HUES64 (cell line): ENCODE data around the gene ARFRP1.
A peak's percentile ranks its signal among the peaks of the same experiment; 100 is the strongest.

Experiments
- H3K27ac ChIP-seq: 2 replicates; pipeline ENCODE4 v1.7.0; 2013; ENCODE audit warnings: low read depth, low read length, inconsistent platforms
- H3K27me3 ChIP-seq: 2 replicates; pipeline ENCODE4 v1.6.1; 2013; ENCODE audit warnings: mild to moderate bottlenecking, low read length; ENCODE audit not compliant: insufficient read depth
- H3K36me3 ChIP-seq: 2 replicates; pipeline ENCODE4 v1.6.1; 2013; ENCODE audit warnings: mild to moderate bottlenecking, low read length; ENCODE audit not compliant: insufficient read depth
- H3K4me1 ChIP-seq: 2 replicates; pipeline ENCODE4 v1.6.1; 2013; ENCODE audit warnings: mild to moderate bottlenecking, low read length, moderate library complexity; ENCODE audit not compliant: insufficient read depth
- H3K4me3 ChIP-seq: 2 replicates; pipeline ENCODE4 v1.5.1; 2013; ENCODE audit warnings: mild to moderate bottlenecking, low read length, moderate library complexity
- H3K9ac ChIP-seq: 2 replicates; pipeline ENCODE4 v1.6.1; 2013; ENCODE audit warnings: mild to moderate bottlenecking, low read depth, low read length
- H3K9me3 ChIP-seq: 2 replicates; pipeline ENCODE4 v1.6.1; 2013; ENCODE audit warnings: low read depth, low read length; ENCODE audit not compliant: insufficient read depth
- WGBS: fragments of 150-250, 120-280 bp; methylation state at CpG from one replicate; pipeline ENCODE4 v1.1.7; 2013; ENCODE audit warnings: missing lambda C conversion rate; 5-methylcytosine and 5-hydroxymethylcytosine counted together

The ARFRP1 gene

DNA sequence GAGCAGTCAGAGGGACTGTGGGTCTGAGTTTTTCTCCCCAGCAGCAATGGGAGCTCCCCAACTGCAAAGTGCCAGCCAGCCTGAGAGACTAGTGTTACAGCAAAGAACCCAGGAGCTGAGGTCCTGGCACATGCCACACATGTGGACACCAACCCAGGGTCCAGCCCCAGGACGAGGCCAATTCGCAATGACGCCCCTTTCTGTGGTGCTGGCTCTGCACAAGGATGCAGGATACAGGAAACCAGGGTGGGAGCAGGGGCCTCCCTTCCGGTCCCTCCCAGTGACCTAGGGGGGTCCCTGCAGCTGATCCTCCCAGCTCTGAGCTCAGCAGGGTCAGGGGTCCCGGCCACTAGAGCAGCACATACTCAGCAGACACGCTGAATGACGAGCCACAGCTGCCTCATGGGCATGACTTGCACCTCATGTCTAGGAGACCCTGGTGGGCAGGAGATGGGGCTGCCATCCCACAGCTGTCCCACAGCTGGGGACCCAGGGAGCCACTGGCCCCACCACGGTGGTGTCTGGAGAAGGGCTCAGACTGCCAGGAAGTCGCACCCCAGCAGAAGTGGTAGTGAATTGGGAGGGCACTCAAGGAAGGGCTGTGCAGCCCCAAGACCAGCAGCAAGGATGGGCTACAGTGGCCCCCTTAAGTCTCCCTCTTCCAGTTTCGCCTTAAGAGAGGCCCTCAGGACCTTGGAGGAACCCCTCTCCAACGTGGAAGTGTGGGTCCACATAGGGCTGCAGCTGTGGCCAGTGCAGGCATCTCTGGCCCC is 3.6 kb downstream of the ARFRP1 start:
- no peaks in the 10 kb centered on the region for H3K27me3 ChIP-seq
- no peak overlapping the region for H3K4me3 ChIP-seq
- 95% methylated on average over 11 of the region's 11 CpGs for WGBS
- peaks cover 27% of the 10 kb centered on the region for H3K36me3 ChIP-seq
- H3K9ac ChIP-seq, result no peak overlapping the region
- H3K9me3 ChIP-seq, result no peaks in the 10 kb centered on the region
- no peak overlapping the region for H3K27ac ChIP-seq
- H3K4me1 ChIP-seq, result peaks cover 4% of the 10 kb centered on the region; the same call in 1 of the 2 replicates

- H3K4me3 ChIP-seq, result no peak overlapping the region
- H3K27ac ChIP-seq, result no peak overlapping the region
- peaks cover 8% of the 10 kb centered on the region; the same call in 1 of the 2 replicates for H3K4me1 ChIP-seq
- WGBS, result 93% methylated on average over 15 of the region's 15 CpGs
- peaks cover 27% of the 10 kb centered on the region for H3K36me3 ChIP-seq
- no peaks in the 10 kb centered on the region for H3K27me3 ChIP-seq
- no peak overlapping the region for H3K9ac ChIP-seq
- no peaks in the 10 kb centered on the region for H3K9me3 ChIP-seq
Measured at GRCh38 chr20:63703471-63703975, 4.3 kb downstream of the ARFRP1 start.

DNA sequence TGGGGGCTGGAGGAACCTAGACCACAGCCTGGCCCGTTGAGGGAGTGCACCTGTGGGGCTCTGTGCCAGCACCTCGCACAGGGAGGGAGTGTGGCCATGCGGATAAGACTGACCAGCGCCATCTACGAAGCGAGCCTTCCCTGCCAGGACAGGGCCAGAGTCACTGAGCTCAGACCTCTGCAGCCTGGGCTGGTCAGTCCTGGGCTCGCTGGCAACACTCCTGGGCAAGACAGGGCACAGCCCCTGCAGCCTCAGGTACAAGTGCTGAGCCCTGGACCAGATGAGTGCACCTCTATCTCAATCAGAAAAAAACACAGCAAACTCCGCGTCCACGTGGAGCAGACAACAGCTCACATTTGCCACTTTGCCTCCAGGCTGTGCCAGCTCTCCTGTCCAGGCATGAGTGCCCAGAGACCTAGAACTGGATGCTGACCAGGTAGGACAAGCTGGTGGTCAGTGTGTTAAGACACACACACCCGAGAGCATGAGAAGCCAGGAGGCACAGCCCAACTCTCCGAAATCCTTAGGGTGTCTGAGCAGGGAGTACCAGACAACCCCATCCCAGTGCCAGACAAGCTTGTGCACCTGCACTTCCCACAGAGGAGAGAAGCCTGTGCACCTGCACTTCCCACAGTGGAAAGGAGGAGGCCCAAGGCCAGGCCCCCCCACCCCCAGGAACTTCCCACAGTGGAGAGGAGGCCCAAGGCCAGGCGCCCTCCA is 4.9 kb downstream of the ARFRP1 start:
- H3K36me3 ChIP-seq, result peaks cover 27% of the 10 kb centered on the region
- H3K27me3 ChIP-seq, result no peaks in the 10 kb centered on the region
- H3K9me3 ChIP-seq, result no peaks in the 10 kb centered on the region
- H3K4me1 ChIP-seq, result peaks cover 8% of the 10 kb centered on the region; the same call in 1 of the 2 replicates
- 87% methylated on average over 13 of the region's 13 CpGs for WGBS
- no peak overlapping the region for H3K27ac ChIP-seq
- H3K4me3 ChIP-seq, result no peak overlapping the region
- no peak overlapping the region for H3K9ac ChIP-seq

GRCh38 chr20:63702036-63702665 is 5.6 kb downstream of the ARFRP1 start:
- H3K36me3 ChIP-seq, result peaks cover 27% of the 10 kb centered on the region
- no peaks in the 10 kb centered on the region for H3K9me3 ChIP-seq
- H3K4me3 ChIP-seq, result no peak overlapping the region
- no peaks in the 10 kb centered on the region for H3K27me3 ChIP-seq
- H3K27ac ChIP-seq, result no peak overlapping the region
- H3K4me1 ChIP-seq, result peaks cover 8% of the 10 kb centered on the region; the same call in 1 of the 2 replicates
- WGBS, result 92% methylated on average over 16 of the region's 16 CpGs
- H3K9ac ChIP-seq, result no peak overlapping the region

DNA sequence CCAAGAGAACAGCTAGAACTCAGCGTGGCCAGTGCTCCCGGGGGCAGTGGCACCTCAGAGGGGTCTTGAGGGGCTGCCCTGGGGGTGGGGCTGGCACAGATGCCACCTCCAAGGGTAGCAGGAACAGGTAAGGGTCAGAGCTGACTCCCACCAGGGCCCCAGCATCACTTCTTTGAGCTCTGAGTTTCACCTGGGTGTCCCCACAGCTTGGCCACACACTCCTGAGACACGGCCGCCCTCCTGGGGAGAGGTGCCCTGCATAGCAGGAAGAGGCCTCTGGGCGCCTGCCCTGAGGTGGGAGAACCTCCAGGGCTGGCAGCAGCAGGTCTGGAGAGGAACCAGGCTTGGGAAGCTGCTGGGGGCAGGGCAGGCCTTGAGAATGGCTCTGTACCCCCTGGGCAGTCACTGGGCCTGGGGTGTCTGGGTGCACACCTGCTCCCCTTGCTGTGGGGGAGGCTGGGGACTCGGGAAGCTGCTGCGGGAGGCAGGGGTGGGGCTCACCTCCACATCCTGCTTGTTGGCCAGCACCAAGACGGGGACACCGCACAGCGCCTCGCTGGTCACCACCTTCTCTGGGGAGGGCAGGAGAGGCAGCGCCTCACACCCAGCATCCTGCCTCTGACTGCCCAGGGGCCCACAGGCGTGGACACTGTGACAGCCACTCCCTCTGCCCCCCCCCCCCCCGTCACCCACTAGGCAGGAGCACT is 6.3 kb downstream of the ARFRP1 start:
- H3K9me3 ChIP-seq, result no peaks in the 10 kb centered on the region
- no peaks in the 10 kb centered on the region for H3K27me3 ChIP-seq
- H3K4me1 ChIP-seq, result peaks cover 8% of the 10 kb centered on the region
- H3K9ac ChIP-seq, result no peak overlapping the region
- peaks cover 25% of the 10 kb centered on the region for H3K36me3 ChIP-seq
- WGBS, result 92% methylated on average over 14 of the region's 14 CpGs
- no peak overlapping the region for H3K4me3 ChIP-seq
- no peak overlapping the region for H3K27ac ChIP-seq

- no peaks in the 10 kb centered on the region for H3K9me3 ChIP-seq
- H3K36me3 ChIP-seq, result peaks cover 20% of the 10 kb centered on the region
- H3K4me1 ChIP-seq, result peaks cover 8% of the 10 kb centered on the region
- no peak overlapping the region for H3K27ac ChIP-seq
- H3K9ac ChIP-seq, result no peak overlapping the region
- H3K27me3 ChIP-seq, result no peaks in the 10 kb centered on the region
- H3K4me3 ChIP-seq, result no peak overlapping the region
- WGBS, result 85% methylated on average over 5 of the region's 5 CpGs
Measured at GRCh38 chr20:63701051-63701328, 6.8 kb downstream of the ARFRP1 start.

- WGBS, result 94% methylated on average over 42 of the region's 43 CpGs
- Histone ChIP-seq H3K36me3 (peaks cover 15% of the 10 kb centered on the region), H3K27me3 (no peaks in the 10 kb centered on the region), H3K27ac (no peak overlapping the region), H3K9ac (no peak overlapping the region), H3K4me3 (no peak overlapping the region), H3K4me1 (peaks cover 8% of the 10 kb centered on the region), H3K9me3 (no peaks in the 10 kb centered on the region)
Measured at GRCh38 chr20:63700199-63701050, 7.4 kb downstream of the ARFRP1 start.

- peaks cover 8% of the 10 kb centered on the region for H3K4me1 ChIP-seq
- H3K36me3 ChIP-seq, result peaks cover 7% of the 10 kb centered on the region
- no peak overlapping the region for H3K4me3 ChIP-seq
- peak overlapping the region; percentile 63 for H3K27ac ChIP-seq
- no peaks in the 10 kb centered on the region for H3K9me3 ChIP-seq
- WGBS, result 83% methylated on average over 24 of the region's 24 CpGs
- H3K27me3 ChIP-seq, result no peaks in the 10 kb centered on the region
- no peak overlapping the region for H3K9ac ChIP-seq
Measured at GRCh38 chr20:63699466-63700198, 8.1 kb downstream of the ARFRP1 start.

DNA sequence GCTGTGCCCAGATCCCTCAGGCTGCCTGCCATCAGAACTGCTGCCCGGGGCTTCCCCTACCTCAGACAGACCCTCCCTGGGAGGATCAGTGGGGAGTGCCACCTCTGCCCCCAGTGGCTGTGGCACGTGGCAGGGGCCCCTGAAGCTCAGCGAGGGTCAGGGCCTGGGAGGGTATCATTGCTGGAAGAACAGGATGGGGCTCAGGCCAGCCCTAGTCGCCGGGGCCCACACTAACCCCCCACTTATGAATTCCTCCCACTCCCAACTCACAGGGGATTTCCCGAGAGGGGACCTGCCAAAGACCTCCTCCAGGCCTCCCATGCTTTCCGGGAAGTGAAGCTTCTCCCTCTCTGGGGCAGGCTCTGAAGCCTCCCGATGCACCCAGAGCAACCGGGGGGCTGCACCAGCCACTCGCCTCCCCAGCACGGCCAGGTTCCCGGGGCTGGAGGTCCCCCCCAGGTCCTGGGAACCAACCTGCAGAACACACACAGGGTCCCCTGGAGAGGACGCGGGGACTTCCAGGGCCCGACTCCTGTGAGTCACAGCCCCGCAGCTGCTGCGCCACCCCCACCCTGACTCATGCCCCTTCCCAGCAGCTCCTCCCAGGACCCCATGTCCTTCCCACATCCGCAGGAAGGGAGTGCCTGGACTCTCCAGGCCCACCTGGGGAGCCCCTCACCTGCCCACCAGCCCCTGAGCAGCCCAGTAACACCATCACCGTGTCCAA is 8.9 kb downstream of the ARFRP1 start:
- Histone ChIP-seq H3K4me1 (peaks cover 8% of the 10 kb centered on the region), H3K36me3 (0 out of 2 replicates have a peak, but pooled peaks cover 3% of the 10 kb centered on the region), H3K27me3 (no peaks in the 10 kb centered on the region), H3K4me3 (no peak overlapping the region), H3K9ac (no peak overlapping the region), H3K9me3 (no peaks in the 10 kb centered on the region), H3K27ac (peak overlapping the region; percentile 63)
- 50% methylated on average over 19 of the region's 19 CpGs for WGBS
